Measurements from ENCODE around the gene PACSIN2. TPM values are rescaled to one million over a fixed set of nuclear protein-coding genes. Genes with fewer than 3 reads are reported as not detected.

Gene PACSIN2
- total RNA-seq, 1 experiment from 2014 or later: 70.5 TPM

- Mint-ChIP-seq H3K27me3 (ENCODE audit: low read depth) (no peaks in the 10 kb centered on the region), H3K4me3 (no peak overlapping the region), H3K4me1 (peaks cover 10% of the 10 kb centered on the region), H3K36me3 (peaks cover 42% of the 10 kb centered on the region), H3K9me3 (no peaks in the 10 kb centered on the region), H3K27ac (no peak overlapping the region)
- ATAC-seq: no peak
- ChIA-PET CTCF (interaction anchor here (2.5 kb wide), 1 partner anchor 18 kb away, joined by 8 read pairs; no protein-coding TSS in a partner anchor), POLR2A (interaction anchor here (1.4 kb wide), 1 partner anchor 13 kb away, joined by 3 read pairs; no protein-coding TSS in a partner anchor)
- TF ChIP-seq TCF7 (CRISPR knock-in tag; IDR thresholded peaks at IDR 0.05; ENCODE audit: low read depth): no peak
- no peak for TF ChIP-seq JUN (CRISPR knock-in tag; IDR thresholded peaks at IDR 0.05)
- no peak for TF ChIP-seq CTCF (IDR thresholded peaks at IDR 0.05)
- no peak for TF ChIP-seq ERG (CRISPR knock-in tag; IDR thresholded peaks at IDR 0.05)
- TF ChIP-seq CREB1 (CRISPR knock-in tag; IDR thresholded peaks at IDR 0.05): no peak
- no peak for TF ChIP-seq FOXP1 (CRISPR knock-in tag; IDR thresholded peaks at IDR 0.05; ENCODE audit: borderline replicate concordance)
- no peak for TF ChIP-seq ATF3 (CRISPR knock-in tag; conservative IDR thresholded peaks at IDR 0.05)
- TF ChIP-seq ZNF396 (CRISPR knock-in tag; IDR thresholded peaks at IDR 0.05; ENCODE audit: borderline replicate concordance): no peak
- no peak for TF ChIP-seq FOXP4 (CRISPR knock-in tag; IDR thresholded peaks at IDR 0.05)
- no peak for TF ChIP-seq ZBTB43 (CRISPR knock-in tag; IDR thresholded peaks at IDR 0.05)
- no peak for TF ChIP-seq E2F5 (CRISPR knock-in tag; IDR thresholded peaks at IDR 0.05)
- no peak for TF ChIP-seq KAT7 (CRISPR knock-in tag; IDR thresholded peaks at IDR 0.05; ENCODE audit: borderline replicate concordance)
- TF ChIP-seq JAZF1 (CRISPR knock-in tag; IDR thresholded peaks at IDR 0.05): no peak
- TF ChIP-seq NR2C2 (CRISPR knock-in tag; IDR thresholded peaks at IDR 0.05): no peak
- TF ChIP-seq NR1H2 (CRISPR knock-in tag; IDR thresholded peaks at IDR 0.05): no peak
- no peak for TF ChIP-seq ATF6 (CRISPR knock-in tag; IDR thresholded peaks at IDR 0.05)
- no peak for DNase-seq (ENCODE audit: low spot score)
Observed at GRCh38 chr22:42885446-42885845, 129.5 kb downstream of the PACSIN2 start.
